Ureter (tissue), 1 donor: Measurements from ENCODE around the gene FNTB. TPM values are rescaled to one million over a fixed set of nuclear protein-coding genes. Genes with fewer than 3 reads are reported as not detected.

Source experiments
- DNase-seq: peaks from one replicate; pipeline ENCODE4 v3.0.0-alpha.2; 2020; ENCODE audit warnings: low spot score
- total RNA-seq: library from RNA; stranded (reverse); gene quantifications from one replicate; pipeline ENCODE4 v1.2.4, GENCODE V29; 2023
- donor health status: DM: yes; HTN: yes; CAD: no.

The FNTB gene
- total RNA-seq, result 28.3 TPM

- DNase-seq, result peak; percentile 95
These were observed at the start of gene FNTB for GRCh38 chr14:64986648-64987437. TSS of gene FNTB (plus strand) at chr14:64986895. CDS start at chr14:64986954, 59 bp downstream.

- DNase-seq, result no peak
These were observed 49.4 kb upstream of the FNTB start for GRCh38 chr14:64937171-64937820.

- no peak for DNase-seq
These were observed 48.9 kb upstream of the FNTB start for GRCh38 chr14:64937821-64938193.

- no peak for DNase-seq
These were observed 47.5 kb upstream of the FNTB start for GRCh38 chr14:64938972-64939816.

GRCh38 chr14:64939817-64940190, 46.9 kb upstream of the FNTB start:
- DNase-seq, result no peak

- DNase-seq, result no peak
These were observed 46.3 kb upstream of the FNTB start for GRCh38 chr14:64940336-64940910.

- peak; percentile 90 for DNase-seq
These were observed 44.1 kb upstream of the FNTB start, which contains the start of gene GPX2 for GRCh38 chr14:64942531-64943111. TSS of gene GPX2 (minus strand) at chr14:64942745. CDS start at chr14:64942726, 19 bp downstream.

- no peak for DNase-seq
These were observed 43.1 kb upstream of the FNTB start for GRCh38 chr14:64943556-64943955.

- no peak for DNase-seq
These were observed 42.7 kb upstream of the FNTB start for GRCh38 chr14:64944041-64944440.

GRCh38 chr14:64944861-64945260, 41.8 kb upstream of the FNTB start:
- DNase-seq, result no peak

- DNase-seq, result no peak
These were observed 41.1 kb upstream of the FNTB start for GRCh38 chr14:64945431-64946178.

GRCh38 chr14:64946310-64947045, 40.2 kb upstream of the FNTB start:
- DNase-seq, result peak; percentile 7

GRCh38 chr14:64947710-64948611, 38.7 kb upstream of the FNTB start:
- DNase-seq, result no peak

GRCh38 chr14:64948612-64949210, 38.0 kb upstream of the FNTB start:
- no peak for DNase-seq

- no peak for DNase-seq
These were observed 35.8 kb upstream of the FNTB start for GRCh38 chr14:64950889-64951288.

- DNase-seq, result no peak
These were observed 35.4 kb upstream of the FNTB start for GRCh38 chr14:64951291-64951690.

GRCh38 chr14:64951724-64952123, 35.0 kb upstream of the FNTB start:
- no peak for DNase-seq

- no peak for DNase-seq
These were observed 33.9 kb upstream of the FNTB start for GRCh38 chr14:64952598-64953309.
